ENCODE data around the gene KCTD10.

DNA sequence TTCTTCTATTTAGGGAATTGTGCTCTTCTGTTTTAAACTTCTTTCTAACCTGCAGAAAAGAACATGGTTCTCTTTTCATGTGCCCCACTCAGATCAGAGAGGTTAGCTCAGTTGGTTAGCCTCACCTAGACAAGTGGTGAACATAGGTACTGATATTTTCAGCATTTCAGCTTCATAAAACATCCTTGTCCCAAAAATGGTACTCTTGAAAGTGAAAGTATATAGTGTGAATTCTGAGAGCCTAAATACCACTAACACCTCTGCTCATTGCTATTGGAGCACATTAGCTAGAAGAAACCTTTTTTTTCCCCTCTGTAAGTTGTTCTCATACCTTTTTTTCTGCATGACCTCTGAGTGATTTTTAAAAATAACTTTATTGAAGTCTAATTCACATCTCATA lies 17.9 kb upstream of the KCTD10 start:
- no peak for TF ChIP-seq POLR2A (IDR thresholded peaks at IDR 0.05)
- TF ChIP-seq, protein P1, sequence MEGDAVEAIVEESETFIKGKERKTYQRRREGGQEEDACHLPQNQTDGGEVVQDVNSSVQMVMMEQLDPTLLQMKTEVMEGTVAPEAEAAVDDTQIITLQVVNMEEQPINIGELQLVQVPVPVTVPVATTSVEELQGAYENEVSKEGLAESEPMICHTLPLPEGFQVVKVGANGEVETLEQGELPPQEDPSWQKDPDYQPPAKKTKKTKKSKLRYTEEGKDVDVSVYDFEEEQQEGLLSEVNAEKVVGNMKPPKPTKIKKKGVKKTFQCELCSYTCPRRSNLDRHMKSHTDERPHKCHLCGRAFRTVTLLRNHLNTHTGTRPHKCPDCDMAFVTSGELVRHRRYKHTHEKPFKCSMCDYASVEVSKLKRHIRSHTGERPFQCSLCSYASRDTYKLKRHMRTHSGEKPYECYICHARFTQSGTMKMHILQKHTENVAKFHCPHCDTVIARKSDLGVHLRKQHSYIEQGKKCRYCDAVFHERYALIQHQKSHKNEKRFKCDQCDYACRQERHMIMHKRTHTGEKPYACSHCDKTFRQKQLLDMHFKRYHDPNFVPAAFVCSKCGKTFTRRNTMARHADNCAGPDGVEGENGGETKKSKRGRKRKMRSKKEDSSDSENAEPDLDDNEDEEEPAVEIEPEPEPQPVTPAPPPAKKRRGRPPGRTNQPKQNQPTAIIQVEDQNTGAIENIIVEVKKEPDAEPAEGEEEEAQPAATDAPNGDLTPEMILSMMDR (IDR thresholded peaks at IDR 0.05) = no peak

All from uterus (tissue), 2 donors.